ENCODE data around the gene MED15. TPM values are rescaled to one million over a fixed set of nuclear protein-coding genes. Genes with fewer than 3 reads are reported as not detected.

The MED15 gene
- total and polyA plus RNA-seq, 2 experiments from 2014 or later, result 29.2 to 43.5 TPM

- no peak for TF ChIP-seq ZNF462 (CRISPR knock-in tag; IDR thresholded peaks at IDR 0.05)
- TF ChIP-seq POLR2AphosphoS5 (IDR thresholded peaks at IDR 0.05; ENCODE audit: low read depth), result no peak
- no peak for TF ChIP-seq CTCF (conservative IDR thresholded peaks at IDR 0.05; ENCODE audit: low read depth in 2 of 2)
- no peak for TF ChIP-seq JUNB (IDR thresholded peaks at IDR 0.05; ENCODE audit: unreplicated experiment)
- TF ChIP-seq EZH2phosphoT487 (IDR thresholded peaks at IDR 0.05; ENCODE audit: unreplicated experiment), result no peak
Observed at GRCh38 chr22:20514658-20515406, 7.4 kb downstream of the MED15 start (continued).

- Histone ChIP-seq H3K27ac (ENCODE audit: low read depth) (no peak overlapping the region), H3K9me2 (ENCODE audit: insufficient read depth) (no peaks in the 10 kb centered on the region), H3K79me2 (replicated peaks; ENCODE audit: insufficient read depth) (peaks cover 98% of the 10 kb centered on the region), H3K4me3 (no peak overlapping the region), H3K27me3 (ENCODE audit: insufficient read depth) (no peaks in the 10 kb centered on the region), H4K20me1 (replicated peaks; ENCODE audit: insufficient read depth) (peaks cover 26% of the 10 kb centered on the region), H3K4me2 (no peak overlapping the region), H3F3A (replicated peaks; ENCODE audit: low read depth) (no peaks in the 10 kb centered on the region), H2AFZ (no peak overlapping the region), H3K36me3 (ENCODE audit: insufficient read depth) (no peaks in the 10 kb centered on the region), H3K4me1 (ENCODE audit: insufficient read depth) (no peaks in the 10 kb centered on the region)
- 0 out of 3 replicates have a peak, but pooled peaks cover 2% of the 10 kb centered on the region for H3K4me1 Mint-ChIP-seq
- no peak for DNase-seq (ENCODE audit: low spot score)
- H3K36me3 Mint-ChIP-seq (ENCODE audit: low read depth), result peaks cover 8% of the 10 kb centered on the region
- ATAC-seq, result no peak
- H3K27ac Mint-ChIP-seq, result no peak overlapping the region
- H3K9me3 Mint-ChIP-seq, result no peaks in the 10 kb centered on the region
- peaks cover 11% of the 10 kb centered on the region for H3K27me3 Mint-ChIP-seq (ENCODE audit: insufficient read depth, low read depth, poor library complexity)
- H3K4me3 Mint-ChIP-seq, result no peak overlapping the region
- TF ChIP-seq EZH2phosphoT487 (IDR thresholded peaks at IDR 0.05; ENCODE audit: unreplicated experiment) (no peak), CREB1 (CRISPR knock-in tag; IDR thresholded peaks at IDR 0.05; ENCODE audit: low read depth) (no peak), NANOG (IDR thresholded peaks at IDR 0.05; ENCODE audit: borderline replicate concordance) (no peak), POLR2AphosphoS5 (IDR thresholded peaks at IDR 0.05; ENCODE audit: low read depth) (no peak), ETS1 (IDR thresholded peaks at IDR 0.05) (no peak), ZNF331 (CRISPR knock-in tag; IDR thresholded peaks at IDR 0.05; ENCODE audit: low read depth) (no peak), ZNF114 (CRISPR knock-in tag; IDR thresholded peaks at IDR 0.05) (no peak)
Observed at GRCh38 chr22:20516399-20516798, 9.0 kb downstream of the MED15 start.
